Measurements from ENCODE around the gene MEIS1.
"Not testable (repeated sequence)": the region's sequence is repeated elsewhere in the genome, so short reads cannot be mapped to it uniquely, and the experiment has no call there.

MEIS1 gene

DNA sequence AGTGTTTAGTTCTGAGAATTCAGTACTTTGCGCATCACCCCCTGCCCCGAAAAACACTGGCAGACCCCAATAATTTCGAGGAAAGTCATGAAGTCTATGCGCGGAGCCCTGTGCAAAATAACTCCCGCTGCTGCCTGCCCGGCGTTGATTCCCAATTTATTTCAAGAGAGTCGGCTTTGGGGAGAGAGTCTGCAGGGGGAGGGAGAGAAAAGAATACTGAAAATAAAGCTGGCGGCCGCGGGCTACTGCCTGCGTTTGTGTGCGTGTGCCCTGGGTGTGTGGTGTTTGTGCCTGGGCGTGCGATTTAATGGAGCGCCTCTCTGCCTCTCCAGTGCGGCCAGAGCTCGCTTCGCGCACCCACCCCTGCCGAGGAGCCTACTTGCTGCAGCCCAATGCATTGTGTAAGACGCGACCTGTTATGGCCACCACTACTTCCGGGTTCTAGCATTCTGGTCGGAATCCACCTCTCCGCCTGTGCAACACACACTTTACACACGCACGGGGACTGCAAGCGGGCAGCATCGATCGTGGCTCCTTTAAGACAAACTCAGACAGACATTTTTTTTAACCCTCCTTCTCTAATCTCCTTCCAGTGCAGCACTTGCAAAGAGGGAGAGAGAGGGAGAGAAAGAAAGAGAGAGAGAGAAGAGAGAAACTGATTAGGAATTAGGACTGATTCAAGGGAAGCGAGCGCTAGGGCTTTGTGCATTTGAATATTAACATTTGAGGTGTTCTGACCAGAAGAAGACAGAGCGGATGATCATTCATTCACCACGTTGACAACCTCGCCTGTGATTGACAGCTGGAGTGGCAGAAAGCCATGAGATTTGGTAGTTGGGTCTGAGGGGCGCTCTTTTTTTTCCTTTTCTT is at the start of gene MEIS1:
TSS of gene MEIS1 (plus strand) at position 447 of the 870 bp plus-strand sequence. CDS start 732 bp downstream, outside the sequence.
- Histone ChIP-seq H3K4me3 (ENCODE audit: low read depth, low read length) (peak within 1 kb of the TSS; percentile 65), H3K27me3 (ENCODE audit: control insufficient read depth, insufficient read depth, low read length) (peaks cover 99% of the 10 kb centered on the region), H3K9ac (ENCODE audit: low read length) (peak within 1 kb of the TSS; percentile 80)

DNA sequence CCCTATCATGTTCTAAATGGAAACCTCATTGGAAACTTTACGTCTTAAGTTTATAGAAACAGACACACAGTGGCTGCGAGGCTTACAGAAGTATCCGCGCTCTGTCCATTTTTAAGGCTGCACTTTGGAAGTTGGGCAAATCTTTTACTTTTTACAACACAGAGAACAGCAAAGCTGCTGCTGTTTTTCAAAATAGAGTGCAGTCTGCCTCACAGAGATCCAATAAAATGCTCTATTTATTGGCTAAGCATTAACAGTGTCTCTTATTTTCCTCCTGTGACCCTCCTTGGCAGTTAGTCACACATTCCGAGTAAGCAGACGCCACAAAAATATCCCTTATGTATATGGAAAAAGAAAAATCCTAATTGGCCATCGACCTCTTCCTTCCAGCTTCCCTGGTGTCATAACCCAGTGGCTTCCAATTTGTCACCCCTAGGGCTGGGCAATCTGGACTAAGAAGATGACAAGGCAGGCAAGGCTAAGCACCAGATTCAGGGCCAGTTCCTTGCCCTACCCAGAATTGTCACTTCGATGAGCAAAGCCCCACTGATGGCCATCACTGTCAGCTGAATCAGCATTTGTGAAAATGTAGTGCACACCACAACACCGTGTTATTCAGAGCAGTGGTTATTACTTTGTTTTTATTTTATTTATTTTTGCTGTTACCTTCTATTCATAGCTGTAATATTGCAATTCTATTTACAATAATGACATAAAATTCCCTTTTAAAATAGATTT is 47.7 kb upstream of the MEIS1 start:
- H3K9ac ChIP-seq (ENCODE audit: low read length): no peak overlapping the region
- H3K27ac ChIP-seq (ENCODE audit: low read depth, low read length): no peak overlapping the region
- H3K4me3 ChIP-seq (ENCODE audit: low read depth, low read length): no peak overlapping the region
- peaks cover 21% of the 10 kb centered on the region for H3K4me1 ChIP-seq (ENCODE audit: control insufficient read depth, insufficient read depth, low read length)
- no peaks in the 10 kb centered on the region for H3K27me3 ChIP-seq (ENCODE audit: control insufficient read depth, insufficient read depth, low read length)
- H3K36me3 ChIP-seq (ENCODE audit: control insufficient read depth, insufficient read depth, low read length): no peaks in the 10 kb centered on the region
- no peaks in the 10 kb centered on the region for H3K9me3 ChIP-seq (ENCODE audit: control insufficient read depth, insufficient read depth, low read depth, low read length)

More for the DNA sequence above, at the start of gene MEIS1:
- Histone ChIP-seq H3K36me3 (ENCODE audit: control insufficient read depth, insufficient read depth, low read length) (no peaks in the 10 kb centered on the region), H3K9me3 (ENCODE audit: control insufficient read depth, insufficient read depth, low read depth, low read length) (no peaks in the 10 kb centered on the region), H3K4me1 (ENCODE audit: control insufficient read depth, insufficient read depth, low read length) (peaks cover 43% of the 10 kb centered on the region), H3K27ac (ENCODE audit: low read depth, low read length) (no peak within 1 kb of the TSS; the same call in 1 of the 2 replicates)

DNA sequence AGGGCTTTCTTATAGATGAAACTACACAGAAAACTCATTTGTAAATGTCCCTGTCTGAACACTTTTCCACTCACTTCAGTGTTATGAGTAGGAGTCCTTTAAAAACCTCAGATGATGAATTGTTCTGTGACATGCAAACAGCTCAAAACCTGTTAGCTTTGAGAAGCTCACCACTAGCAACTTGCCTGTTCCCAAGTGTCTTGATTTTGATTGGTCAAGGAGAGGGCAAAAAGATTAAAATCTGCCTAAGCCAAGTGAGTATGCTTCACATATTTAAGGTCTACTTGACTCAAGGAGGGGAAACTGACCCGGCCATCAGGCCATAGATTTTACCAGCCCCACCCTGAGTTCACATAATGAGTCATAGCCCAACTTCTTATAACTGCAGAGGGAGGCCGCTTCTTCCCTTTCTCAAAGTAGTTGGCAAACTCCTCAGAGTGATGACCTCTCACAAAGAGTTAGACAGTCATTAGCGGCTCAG is 45.2 kb upstream of the MEIS1 start:
- Histone ChIP-seq H3K27me3 (ENCODE audit: control insufficient read depth, insufficient read depth, low read length) (no peaks in the 10 kb centered on the region), H3K36me3 (ENCODE audit: control insufficient read depth, insufficient read depth, low read length) (no peaks in the 10 kb centered on the region), H3K4me3 (ENCODE audit: low read depth, low read length) (peak overlapping the region; percentile 65; the same call in 1 of the 2 replicates), H3K4me1 (ENCODE audit: control insufficient read depth, insufficient read depth, low read length) (peaks cover 21% of the 10 kb centered on the region), H3K9ac (ENCODE audit: low read length) (no peak overlapping the region), H3K27ac (ENCODE audit: low read depth, low read length) (no peak overlapping the region), H3K9me3 (ENCODE audit: control insufficient read depth, insufficient read depth, low read depth, low read length) (no peaks in the 10 kb centered on the region)

DNA sequence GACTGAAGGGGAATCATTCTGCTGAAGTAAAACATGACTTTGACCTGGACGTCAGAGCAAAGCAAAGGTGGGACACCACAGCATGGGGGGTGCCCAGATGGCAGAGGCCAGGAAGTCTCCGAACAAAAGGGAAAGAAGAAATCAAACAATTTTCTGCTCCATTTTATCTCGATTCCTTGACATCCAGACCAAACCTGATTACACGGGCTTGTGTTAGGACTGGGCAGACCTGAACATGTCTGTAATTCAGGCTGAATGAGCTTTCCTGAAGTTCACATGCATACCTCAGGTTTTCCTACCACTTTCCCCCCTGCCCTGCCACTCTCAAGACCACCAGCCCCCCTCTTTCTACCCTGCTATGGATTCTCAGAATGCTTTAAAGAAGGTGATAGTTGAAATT is 44.8 kb upstream of the MEIS1 start:
- H3K4me1 ChIP-seq (ENCODE audit: control insufficient read depth, insufficient read depth, low read length): peaks cover 21% of the 10 kb centered on the region
- H3K27ac ChIP-seq (ENCODE audit: low read depth, low read length): no peak overlapping the region
- no peaks in the 10 kb centered on the region for H3K27me3 ChIP-seq (ENCODE audit: control insufficient read depth, insufficient read depth, low read length)
- no peaks in the 10 kb centered on the region for H3K36me3 ChIP-seq (ENCODE audit: control insufficient read depth, insufficient read depth, low read length)
- H3K9ac ChIP-seq (ENCODE audit: low read length): no peak overlapping the region
- H3K9me3 ChIP-seq (ENCODE audit: control insufficient read depth, insufficient read depth, low read depth, low read length): no peaks in the 10 kb centered on the region
- peak overlapping the region; percentile 65; the same call in 1 of the 2 replicates for H3K4me3 ChIP-seq (ENCODE audit: low read depth, low read length)

DNA sequence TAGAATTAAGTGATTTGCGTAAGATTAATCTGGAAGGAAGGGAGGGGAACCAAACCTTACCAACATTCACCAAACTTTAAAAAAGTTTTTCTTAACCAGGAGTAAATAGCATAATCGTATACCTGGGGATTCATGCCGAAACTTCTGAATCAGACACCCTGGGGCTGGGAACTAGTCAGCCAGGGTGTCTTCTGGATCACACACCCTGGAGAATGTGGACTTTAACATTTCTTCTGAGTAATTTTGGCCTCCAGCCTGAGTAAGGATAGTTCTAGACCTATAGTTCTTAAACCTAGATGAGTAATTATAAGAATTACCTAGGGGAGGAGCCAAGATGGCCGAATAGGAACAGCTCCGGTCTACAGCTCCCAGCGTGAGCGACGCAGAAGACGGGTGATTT is 44.1 kb upstream of the MEIS1 start:
- Histone ChIP-seq H3K9me3 (ENCODE audit: control insufficient read depth, insufficient read depth, low read depth, low read length) (no peaks in the 10 kb centered on the region), H3K27me3 (ENCODE audit: control insufficient read depth, insufficient read depth, low read length) (no peaks in the 10 kb centered on the region), H3K4me1 (ENCODE audit: control insufficient read depth, insufficient read depth, low read length) (peaks cover 21% of the 10 kb centered on the region), H3K4me3 (ENCODE audit: low read depth, low read length) (peak overlapping the region; percentile 65), H3K36me3 (ENCODE audit: control insufficient read depth, insufficient read depth, low read length) (no peaks in the 10 kb centered on the region), H3K27ac (ENCODE audit: low read depth, low read length) (peak overlapping the region; percentile 76; the same call in 1 of the 2 replicates), H3K9ac (ENCODE audit: low read length) (peak overlapping the region; percentile 68)

DNA sequence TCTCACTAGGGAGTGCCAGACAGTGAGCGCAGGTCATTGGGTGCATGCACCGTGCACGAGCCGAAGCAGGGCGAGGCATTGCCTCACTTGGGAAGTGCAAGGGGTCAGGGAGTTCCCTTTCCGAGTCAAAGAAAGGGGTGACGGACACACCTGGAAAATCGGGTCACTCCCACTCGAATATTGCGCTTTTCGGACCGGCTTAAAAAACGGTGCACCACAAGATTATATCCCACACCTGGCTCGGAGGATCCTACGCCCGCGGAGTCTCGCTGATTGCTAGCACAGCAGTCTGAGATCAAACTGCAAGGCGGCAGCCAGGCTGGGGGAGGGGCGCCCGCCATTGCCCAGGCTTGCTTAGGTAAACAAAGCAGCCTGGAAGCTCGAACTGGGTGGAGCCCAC is 43.7 kb upstream of the MEIS1 start:
- H3K9me3 ChIP-seq (ENCODE audit: control insufficient read depth, insufficient read depth, low read depth, low read length); H3K27ac ChIP-seq (ENCODE audit: low read depth, low read length); H3K27me3 ChIP-seq (ENCODE audit: control insufficient read depth, insufficient read depth, low read length); H3K36me3 ChIP-seq (ENCODE audit: control insufficient read depth, insufficient read depth, low read length): not testable (repeated sequence)
- Histone ChIP-seq H3K4me3 (ENCODE audit: low read depth, low read length) (peak overlapping the region; percentile 65), H3K9ac (ENCODE audit: low read length) (peak overlapping the region; percentile 68), H3K4me1 (ENCODE audit: control insufficient read depth, insufficient read depth, low read length) (peaks cover 21% of the 10 kb centered on the region)

DNA sequence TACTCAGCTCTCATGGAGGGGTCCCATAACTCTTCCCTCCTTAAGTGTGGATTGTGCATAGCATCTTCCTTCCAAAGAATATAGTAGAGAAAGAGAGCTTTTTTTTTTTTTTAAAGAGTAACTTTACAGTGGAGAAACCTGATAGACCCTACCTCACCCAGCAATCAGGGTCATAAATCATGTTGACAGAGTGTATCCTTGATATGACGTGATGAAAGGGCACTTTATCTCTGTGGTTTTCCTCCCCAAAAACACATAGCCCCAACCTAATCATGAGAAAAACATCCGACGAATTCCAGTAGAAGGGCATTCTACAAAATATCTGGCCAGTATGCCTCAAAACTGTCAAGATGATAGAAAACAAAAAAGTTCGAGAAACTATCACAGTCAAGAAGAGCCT is 29.5 kb upstream of the MEIS1 start:
- Histone ChIP-seq H3K27ac (ENCODE audit: low read depth, low read length) (no peak overlapping the region), H3K27me3 (ENCODE audit: control insufficient read depth, insufficient read depth, low read length) (no peaks in the 10 kb centered on the region), H3K4me3 (ENCODE audit: low read depth, low read length) (no peak overlapping the region), H3K36me3 (ENCODE audit: control insufficient read depth, insufficient read depth, low read length) (no peaks in the 10 kb centered on the region), H3K4me1 (ENCODE audit: control insufficient read depth, insufficient read depth, low read length) (no peaks in the 10 kb centered on the region), H3K9ac (ENCODE audit: low read length) (no peak overlapping the region), H3K9me3 (ENCODE audit: control insufficient read depth, insufficient read depth, low read depth, low read length) (peaks cover 12% of the 10 kb centered on the region)

DNA sequence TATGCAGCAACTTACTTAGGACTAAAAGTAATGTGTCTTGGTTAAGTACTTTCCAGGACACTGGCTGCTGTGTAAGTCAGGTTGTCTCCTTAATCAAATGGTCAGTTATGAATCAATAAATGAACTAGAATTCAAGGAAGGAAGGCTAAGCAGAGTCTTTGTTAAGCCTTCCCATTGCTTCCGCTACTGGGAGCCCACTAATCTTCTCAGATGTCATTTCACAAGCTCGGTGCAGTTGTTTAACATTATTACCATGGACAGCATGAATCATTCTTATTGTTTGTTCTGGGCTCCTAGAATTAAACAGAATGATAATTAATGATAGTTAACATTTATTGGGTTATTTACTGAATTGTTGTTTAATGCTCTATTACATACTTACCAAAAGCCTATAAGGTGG is 26.0 kb upstream of the MEIS1 start:
- no peak overlapping the region for H3K27ac ChIP-seq (ENCODE audit: low read depth, low read length)
- no peak overlapping the region for H3K4me3 ChIP-seq (ENCODE audit: low read depth, low read length)
- no peak overlapping the region for H3K9ac ChIP-seq (ENCODE audit: low read length)
- no peaks in the 10 kb centered on the region for H3K27me3 ChIP-seq (ENCODE audit: control insufficient read depth, insufficient read depth, low read length)
- H3K9me3 ChIP-seq (ENCODE audit: control insufficient read depth, insufficient read depth, low read depth, low read length): peaks cover 2% of the 10 kb centered on the region; the same call in 1 of the 2 replicates
- H3K4me1 ChIP-seq (ENCODE audit: control insufficient read depth, insufficient read depth, low read length): no peaks in the 10 kb centered on the region
- no peaks in the 10 kb centered on the region for H3K36me3 ChIP-seq (ENCODE audit: control insufficient read depth, insufficient read depth, low read length)

DNA sequence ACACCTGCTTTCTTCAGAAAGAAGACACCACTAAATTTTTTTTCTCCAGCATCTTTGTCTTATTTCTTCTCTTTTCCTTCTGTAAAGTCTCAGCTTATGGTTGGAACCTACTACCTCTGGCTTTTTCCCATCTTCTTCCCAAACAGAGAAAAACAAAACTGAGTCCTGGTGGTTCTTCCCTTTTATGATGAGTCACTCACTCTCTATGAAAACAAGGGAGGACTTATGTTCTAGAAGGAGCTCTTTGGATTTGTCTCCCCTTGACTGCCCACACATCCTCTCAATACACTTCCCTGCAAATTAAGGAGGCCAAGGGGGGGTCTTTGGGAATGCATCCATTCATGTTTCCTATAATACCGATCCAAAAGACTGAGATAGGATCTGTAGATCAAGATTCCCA is 22.1 kb upstream of the MEIS1 start:
- Histone ChIP-seq H3K36me3 (ENCODE audit: control insufficient read depth, insufficient read depth, low read length) (no peaks in the 10 kb centered on the region), H3K4me3 (ENCODE audit: low read depth, low read length) (no peak overlapping the region), H3K9me3 (ENCODE audit: control insufficient read depth, insufficient read depth, low read depth, low read length) (peaks cover 2% of the 10 kb centered on the region; the same call in 1 of the 2 replicates), H3K4me1 (ENCODE audit: control insufficient read depth, insufficient read depth, low read length) (peaks cover 7% of the 10 kb centered on the region), H3K27me3 (ENCODE audit: control insufficient read depth, insufficient read depth, low read length) (no peaks in the 10 kb centered on the region), H3K9ac (ENCODE audit: low read length) (no peak overlapping the region), H3K27ac (ENCODE audit: low read depth, low read length) (no peak overlapping the region)

DNA sequence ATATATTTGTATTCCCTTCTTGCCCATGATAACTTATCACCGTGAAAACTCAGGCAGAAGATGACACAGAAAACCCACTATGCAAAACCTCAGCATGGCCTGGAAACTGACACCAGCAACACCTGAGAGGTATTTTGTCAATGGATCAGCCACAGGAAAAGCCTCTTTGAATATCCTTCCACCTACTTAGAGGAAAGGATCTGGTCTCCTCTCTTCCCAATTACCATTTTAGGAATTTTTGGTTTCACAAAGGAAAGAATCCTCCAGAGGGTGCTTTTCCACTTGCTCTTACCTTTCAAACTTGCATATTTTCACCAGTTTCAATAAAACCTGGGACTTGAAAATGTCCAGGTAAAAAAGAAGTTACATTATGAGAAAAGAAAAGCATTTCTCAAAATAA is 20.0 kb upstream of the MEIS1 start:
- Histone ChIP-seq H3K27me3 (ENCODE audit: control insufficient read depth, insufficient read depth, low read length) (no peaks in the 10 kb centered on the region), H3K4me3 (ENCODE audit: low read depth, low read length) (no peak overlapping the region), H3K27ac (ENCODE audit: low read depth, low read length) (no peak overlapping the region), H3K9ac (ENCODE audit: low read length) (no peak overlapping the region), H3K9me3 (ENCODE audit: control insufficient read depth, insufficient read depth, low read depth, low read length) (no peaks in the 10 kb centered on the region), H3K36me3 (ENCODE audit: control insufficient read depth, insufficient read depth, low read length) (no peaks in the 10 kb centered on the region), H3K4me1 (ENCODE audit: control insufficient read depth, insufficient read depth, low read length) (peaks cover 7% of the 10 kb centered on the region)

DNA sequence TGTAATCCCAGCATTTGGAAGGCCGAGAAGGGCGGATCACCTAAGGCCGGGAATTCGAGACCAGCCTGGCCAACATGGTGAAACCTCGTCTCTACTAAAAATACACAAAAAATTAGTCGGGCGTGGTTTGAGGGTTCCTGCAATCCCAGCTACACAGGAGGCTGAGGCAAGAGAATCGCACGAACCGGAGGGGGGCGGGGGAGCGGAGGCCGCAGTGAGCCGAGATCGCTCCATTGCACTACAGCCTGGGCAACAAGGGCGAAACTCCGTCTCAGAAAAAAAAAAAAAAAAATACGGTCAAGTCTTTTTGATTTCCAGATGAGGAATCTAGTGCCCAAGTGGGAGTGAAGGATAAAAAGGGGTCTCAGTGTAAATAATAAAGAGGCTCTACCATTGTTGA is 16.5 kb upstream of the MEIS1 start:
- H3K27me3 ChIP-seq (ENCODE audit: control insufficient read depth, insufficient read depth, low read length): no peaks in the 10 kb centered on the region; the same call in 1 of the 2 replicates
- no peak overlapping the region for H3K9ac ChIP-seq (ENCODE audit: low read length)
- H3K4me1 ChIP-seq (ENCODE audit: control insufficient read depth, insufficient read depth, low read length): peaks cover 7% of the 10 kb centered on the region
- no peaks in the 10 kb centered on the region for H3K9me3 ChIP-seq (ENCODE audit: control insufficient read depth, insufficient read depth, low read depth, low read length)
- no peak overlapping the region for H3K4me3 ChIP-seq (ENCODE audit: low read depth, low read length)
- no peaks in the 10 kb centered on the region for H3K36me3 ChIP-seq (ENCODE audit: control insufficient read depth, insufficient read depth, low read length)
- no peak overlapping the region for H3K27ac ChIP-seq (ENCODE audit: low read depth, low read length)
